Upper lobe of right lung (tissue), 1 donor: ENCODE results near the gene NUP58. TPM values are rescaled to one million over a fixed set of nuclear protein-coding genes. Genes with fewer than 3 reads are reported as not detected.
"Not testable (repeated sequence)": the region's sequence is repeated elsewhere in the genome, so short reads cannot be mapped to it uniquely, and the experiment has no call there.

Experiments used
- ATAC-seq: fragments of 200-7000 bp; cut with Tn5 transposase; one replicate; pipeline ENCODE4 v1.9.1; 2020; ENCODE audit warnings: mild to moderate bottlenecking, moderate library complexity
- DNase-seq: peaks from one replicate; pipeline ENCODE4 v3.0.0-alpha.2; 2020
- H3K27ac ChIP-seq: fragments of 200-600 bp; one replicate; pipeline ENCODE4 v1.8.0; 2022
- H3K27me3 ChIP-seq: fragments of 200-600 bp; one replicate; pipeline ENCODE4 v1.8.0; 2022; ENCODE audit warnings: mild to moderate bottlenecking
- H3K36me3 ChIP-seq: fragments of 200-600 bp; one replicate; pipeline ENCODE4 v1.8.0; 2022
- H3K4me1 ChIP-seq: fragments of 200-600 bp; one replicate; pipeline ENCODE4 v1.8.0; 2022
- H3K4me3 ChIP-seq: fragments of 200-600 bp; one replicate; pipeline ENCODE4 v1.8.0; 2022; ENCODE audit warnings: mild to moderate bottlenecking
- H3K9me3 ChIP-seq: fragments of 200-600 bp; one replicate; pipeline ENCODE4 v1.8.0; 2022
- intact Hi-C: fragments of 100-400 bp; cut with DNase I; formaldehyde crosslinking; loops from one replicate; pipeline ENCODE4 v1.11.0; 2022
- total RNA-seq: library from RNA; stranded (reverse); fragmentation: NEBNext Ultra II Directional; extraction: Animal tissue kit (Norgen Biotek cat#: 25700); gene quantifications from one replicate; pipeline ENCODE4 v1.2.1, GENCODE V29; 2021
- TF ChIP-seq, protein P1 (sequence below): fragments of 200-600 bp; IDR thresholded peaks from one replicate; pipeline ENCODE4 v1.8.0; 2022; ENCODE audit warnings: antibody characterized with exemption
- donor health status: DM: no; HTN: yes; CAD: no; lungs with severe emphysema.

The NUP58 gene
- total RNA-seq, 1 donor from 2014 or later, result 77.6 TPM

GRCh38 chr13:25352806-25353205 lies 51.4 kb downstream of the NUP58 start:
- no peak overlapping the region for H3K27ac ChIP-seq
- peaks cover 13% of the 10 kb centered on the region for H3K27me3 ChIP-seq
- intact Hi-C loops, result no loop called here
- H3K36me3 ChIP-seq, result no peaks in the 10 kb centered on the region
- ATAC-seq (no peak), DNase-seq (no peak)
- no peaks in the 10 kb centered on the region for H3K4me1 ChIP-seq
- no peaks in the 10 kb centered on the region for H3K9me3 ChIP-seq
- no peak overlapping the region for H3K4me3 ChIP-seq
- TF ChIP-seq, protein P1, sequence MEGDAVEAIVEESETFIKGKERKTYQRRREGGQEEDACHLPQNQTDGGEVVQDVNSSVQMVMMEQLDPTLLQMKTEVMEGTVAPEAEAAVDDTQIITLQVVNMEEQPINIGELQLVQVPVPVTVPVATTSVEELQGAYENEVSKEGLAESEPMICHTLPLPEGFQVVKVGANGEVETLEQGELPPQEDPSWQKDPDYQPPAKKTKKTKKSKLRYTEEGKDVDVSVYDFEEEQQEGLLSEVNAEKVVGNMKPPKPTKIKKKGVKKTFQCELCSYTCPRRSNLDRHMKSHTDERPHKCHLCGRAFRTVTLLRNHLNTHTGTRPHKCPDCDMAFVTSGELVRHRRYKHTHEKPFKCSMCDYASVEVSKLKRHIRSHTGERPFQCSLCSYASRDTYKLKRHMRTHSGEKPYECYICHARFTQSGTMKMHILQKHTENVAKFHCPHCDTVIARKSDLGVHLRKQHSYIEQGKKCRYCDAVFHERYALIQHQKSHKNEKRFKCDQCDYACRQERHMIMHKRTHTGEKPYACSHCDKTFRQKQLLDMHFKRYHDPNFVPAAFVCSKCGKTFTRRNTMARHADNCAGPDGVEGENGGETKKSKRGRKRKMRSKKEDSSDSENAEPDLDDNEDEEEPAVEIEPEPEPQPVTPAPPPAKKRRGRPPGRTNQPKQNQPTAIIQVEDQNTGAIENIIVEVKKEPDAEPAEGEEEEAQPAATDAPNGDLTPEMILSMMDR, result no peak

GRCh38 chr13:25353344-25353743 lies 51.9 kb downstream of the NUP58 start:
- ATAC-seq (no peak), DNase-seq (no peak)
- intact Hi-C loops, result no loop called here
- Histone ChIP-seq H3K36me3 (no peaks in the 10 kb centered on the region), H3K4me1 (no peaks in the 10 kb centered on the region), H3K27me3 (peaks cover 13% of the 10 kb centered on the region), H3K27ac (no peak overlapping the region), H3K4me3 (no peak overlapping the region), H3K9me3 (no peaks in the 10 kb centered on the region)
- TF ChIP-seq, protein P1, result no peak

GRCh38 chr13:25354377-25354776 lies 53.0 kb downstream of the NUP58 start:
- Histone ChIP-seq H3K27me3 (peaks cover 13% of the 10 kb centered on the region), H3K27ac (no peak overlapping the region), H3K9me3 (no peaks in the 10 kb centered on the region), H3K36me3 (no peaks in the 10 kb centered on the region), H3K4me3 (no peak overlapping the region), H3K4me1 (no peaks in the 10 kb centered on the region)
- no peak for DNase-seq
- no peak for ATAC-seq
- intact Hi-C loops, result no loop called here
- TF ChIP-seq, protein P1, result no peak

GRCh38 chr13:25360443-25360842 lies 59.0 kb downstream of the NUP58 start:
- ATAC-seq, DNase-seq, H3K4me1 ChIP-seq, intact Hi-C loops, H3K36me3 ChIP-seq, H3K27me3 ChIP-seq, H3K27ac ChIP-seq, H3K9me3 ChIP-seq, H3K4me3 ChIP-seq: not testable (repeated sequence)

- ATAC-seq, result no peak
- TF ChIP-seq, protein P1, result no peak
- no peak for DNase-seq
- H3K27me3 ChIP-seq, result peaks cover 9% of the 10 kb centered on the region
- no peaks in the 10 kb centered on the region for H3K4me1 ChIP-seq
- no peaks in the 10 kb centered on the region for H3K36me3 ChIP-seq
- H3K9me3 ChIP-seq, result no peaks in the 10 kb centered on the region
- H3K4me3 ChIP-seq, result no peak overlapping the region
- intact Hi-C loops, result no loop called here
- no peak overlapping the region for H3K27ac ChIP-seq
Observed at GRCh38 chr13:25365720-25366235, 64.4 kb downstream of the NUP58 start.

DNA sequence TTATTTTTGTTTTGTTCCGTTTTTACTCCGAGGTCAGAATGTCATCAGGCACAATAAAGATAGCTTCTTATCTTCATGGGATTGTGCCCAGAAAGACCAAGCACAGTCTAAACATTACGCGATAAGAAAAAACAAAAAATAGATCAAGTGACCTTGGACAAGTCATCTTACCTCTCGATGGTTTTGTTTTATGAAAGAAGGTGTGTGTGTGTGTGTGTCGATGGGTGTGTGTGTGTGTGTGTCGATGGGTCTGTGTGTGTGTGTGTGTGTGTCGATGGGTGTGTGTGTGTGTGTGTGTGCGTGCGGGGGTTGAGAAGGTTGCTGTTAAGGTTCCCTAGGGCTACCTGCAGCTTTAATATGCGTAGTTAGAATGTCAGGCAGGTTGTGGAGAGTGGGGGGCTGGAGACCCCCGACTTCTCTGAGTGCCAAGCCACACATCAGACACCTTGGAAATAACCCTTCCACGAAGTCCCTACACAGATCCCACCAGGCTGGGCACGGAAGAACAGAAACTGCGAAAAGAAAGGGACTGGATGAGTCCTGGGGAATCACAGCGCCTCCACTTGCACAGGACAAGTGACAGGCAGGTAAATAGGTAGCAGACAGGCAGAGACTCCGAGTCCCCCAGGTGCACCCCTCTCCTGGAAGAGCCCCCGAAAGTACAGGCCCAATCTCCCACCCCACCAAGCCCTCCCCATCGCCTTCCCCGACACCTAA lies 69.9 kb downstream of the NUP58 start:
- DNase-seq (no peak), ATAC-seq (no peak)
- Histone ChIP-seq H3K4me1 (no peaks in the 10 kb centered on the region), H3K4me3 (no peak overlapping the region), H3K9me3 (no peaks in the 10 kb centered on the region), H3K36me3 (no peaks in the 10 kb centered on the region), H3K27me3 (peaks cover 59% of the 10 kb centered on the region), H3K27ac (no peak overlapping the region)
- TF ChIP-seq, protein P1, result no peak
- intact Hi-C loops, result no loop called here
